ENCODE data around the gene CREB5.

CREB5 gene

GRCh38 chr7:28435732-28436378, 23.5 kb downstream of the CREB5 start:
- no peak for DNase-seq

DNA sequence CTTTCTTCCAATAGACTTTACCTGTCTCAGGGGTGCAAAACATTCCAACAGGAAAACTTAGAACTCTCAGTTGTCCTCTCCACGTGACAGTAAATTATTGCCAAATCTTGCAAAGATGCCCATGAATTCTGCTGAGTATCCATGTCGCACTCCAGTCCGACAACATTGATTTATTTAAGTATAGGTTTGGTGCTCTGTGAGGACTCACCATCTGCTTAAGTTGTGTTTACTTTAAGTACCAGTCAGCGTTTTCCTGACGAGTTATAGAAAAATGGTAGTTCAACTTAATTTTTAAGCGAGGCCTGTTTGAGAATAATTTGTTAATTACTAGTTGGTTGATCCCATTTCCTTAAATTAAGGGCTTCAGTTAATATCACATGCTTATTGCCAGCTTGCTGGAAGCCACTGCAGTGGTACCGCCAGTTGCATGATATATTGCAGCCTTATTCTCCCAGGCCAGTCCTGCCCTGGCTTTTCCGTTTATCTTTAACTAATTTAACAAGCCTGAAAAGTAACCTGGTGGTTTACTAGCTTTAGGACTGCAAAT, 27.8 kb downstream of the CREB5 start:
- DNase-seq = no peak

DNA sequence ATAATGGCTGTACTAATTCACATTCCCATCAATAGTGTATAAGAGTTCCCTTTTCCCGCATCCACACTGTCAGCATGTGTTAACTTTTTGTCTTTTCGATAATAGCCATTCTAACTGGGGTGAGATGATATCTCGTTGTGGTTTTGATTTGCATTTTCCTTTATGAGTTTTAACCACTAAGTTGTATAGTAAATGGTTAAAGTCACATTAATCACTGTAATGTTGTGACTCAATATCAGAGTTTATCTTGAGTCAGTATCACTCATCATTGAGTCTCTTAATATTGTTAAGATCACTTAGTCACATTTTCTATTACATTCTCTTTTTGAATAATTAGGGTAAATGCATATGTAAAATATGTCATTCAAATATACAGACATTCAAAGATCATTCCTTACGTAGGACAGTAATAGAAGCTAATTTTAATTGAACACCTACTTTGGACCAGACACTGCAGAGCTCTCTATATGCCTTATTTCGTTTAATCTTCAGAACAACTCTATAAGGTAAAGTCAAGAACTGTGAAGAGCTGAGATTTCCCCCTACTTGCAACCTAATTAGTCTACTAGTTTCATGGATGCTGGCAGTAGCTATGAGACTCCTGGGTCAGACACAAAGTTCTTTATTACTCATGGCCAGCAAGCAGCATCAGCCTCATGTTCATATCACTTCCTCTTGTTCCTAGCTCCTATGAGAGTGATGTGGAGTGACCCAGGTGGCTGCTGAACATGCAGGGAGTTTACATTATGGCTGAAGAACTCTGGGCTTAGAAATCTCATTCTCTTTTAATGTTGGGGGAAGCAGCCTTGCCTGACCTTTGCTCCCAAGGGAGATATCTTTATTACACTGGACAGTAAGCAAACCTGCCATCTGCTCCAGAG, 30.5 kb downstream of the CREB5 start:
- DNase-seq = no peak

- DNase-seq = no peak
Observed at GRCh38 chr7:28446131-28446530, 33.8 kb downstream of the CREB5 start.

DNA sequence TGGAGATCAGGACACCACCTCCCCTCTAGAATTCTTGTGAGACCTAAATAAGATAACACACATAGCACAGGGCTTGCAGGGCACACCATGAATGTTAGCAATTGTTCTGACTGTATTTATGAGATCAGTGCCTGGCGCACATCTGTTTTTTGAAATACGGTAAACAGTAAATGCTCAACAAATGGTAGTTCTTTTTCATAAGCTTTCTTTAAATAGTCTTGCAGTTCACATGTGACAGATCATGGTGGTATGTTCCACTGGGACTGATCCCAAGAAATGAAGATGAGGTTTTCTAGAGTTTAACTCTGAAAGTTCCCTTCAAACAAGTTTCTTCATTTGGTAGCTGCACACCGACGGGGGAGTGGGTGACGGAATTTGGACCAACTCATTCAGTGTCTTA, 34.8 kb downstream of the CREB5 start:
- no peak for DNase-seq

GRCh38 chr7:28448708-28449107, 36.4 kb downstream of the CREB5 start:
- DNase-seq = no peak

DNA sequence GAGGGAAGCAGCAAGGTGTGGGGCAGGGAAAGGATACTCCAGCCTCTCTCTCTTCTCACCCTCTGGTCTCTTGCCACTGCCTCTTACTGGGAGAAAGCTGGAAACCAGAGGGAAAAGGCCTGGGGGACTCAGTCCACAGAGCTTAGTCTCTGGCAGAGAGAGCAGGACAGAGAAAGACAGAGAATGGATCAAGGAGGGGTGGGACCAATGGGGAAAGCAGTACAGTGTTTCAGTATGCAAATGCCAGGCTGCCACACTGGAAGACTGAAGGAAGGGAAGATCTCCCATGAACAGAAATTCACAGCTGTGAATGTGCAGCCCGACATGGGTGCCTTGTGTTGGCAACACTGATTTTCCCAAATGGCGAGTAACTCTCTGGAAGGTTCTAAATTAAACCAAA, 40.4 kb downstream of the CREB5 start:
- no peak for DNase-seq

GRCh38 chr7:28455486-28455885, 43.2 kb downstream of the CREB5 start:
- DNase-seq = no peak

- no peak for DNase-seq
Observed at GRCh38 chr7:28456044-28456443, 43.7 kb downstream of the CREB5 start.

DNA sequence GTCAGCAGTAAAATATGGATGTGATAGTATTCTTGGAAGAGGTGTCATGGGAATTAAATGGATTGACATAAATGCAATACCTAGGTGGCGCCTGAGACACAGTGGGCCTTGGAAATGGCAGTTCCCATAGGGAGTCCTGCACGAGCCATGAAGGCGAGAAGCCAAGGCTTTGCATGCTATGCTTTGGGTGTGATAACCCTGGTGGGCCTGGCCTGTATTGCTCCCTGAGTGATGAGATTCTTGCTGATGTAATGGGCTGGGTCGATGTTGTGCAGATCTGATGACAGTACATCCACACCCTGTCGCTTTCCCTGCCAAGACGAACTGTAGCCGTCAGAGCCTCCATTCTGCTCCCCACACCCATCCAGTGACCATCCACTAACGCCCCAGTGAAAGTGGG, 46.4 kb downstream of the CREB5 start:
- DNase-seq = no peak

- no peak for DNase-seq
Observed at GRCh38 chr7:28459306-28459705, 47.0 kb downstream of the CREB5 start.

- DNase-seq = no peak
Observed at GRCh38 chr7:28465697-28466096, 53.4 kb downstream of the CREB5 start.

GRCh38 chr7:28466341-28466740, 54.0 kb downstream of the CREB5 start:
- DNase-seq = no peak

DNA sequence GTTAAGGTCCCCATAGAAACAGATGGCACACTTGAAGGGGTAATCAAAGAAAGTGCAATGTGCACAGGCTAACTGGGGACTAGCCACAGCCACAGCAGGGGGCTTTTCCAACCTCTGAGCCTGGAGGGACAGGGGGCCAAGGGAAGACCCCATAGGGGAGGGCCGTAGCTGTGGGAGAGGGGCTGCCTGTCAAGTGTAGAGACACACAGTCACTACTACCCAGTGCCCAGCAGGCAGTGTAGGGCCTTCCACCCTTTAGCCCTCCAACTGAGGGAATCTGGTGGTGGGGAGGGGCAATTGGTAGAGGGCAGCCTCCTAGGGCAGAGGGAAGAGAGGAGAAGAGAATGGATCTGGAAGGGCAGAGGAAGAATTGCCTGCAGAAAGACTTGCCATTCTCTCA, 54.6 kb downstream of the CREB5 start:
- DNase-seq = no peak

DNA sequence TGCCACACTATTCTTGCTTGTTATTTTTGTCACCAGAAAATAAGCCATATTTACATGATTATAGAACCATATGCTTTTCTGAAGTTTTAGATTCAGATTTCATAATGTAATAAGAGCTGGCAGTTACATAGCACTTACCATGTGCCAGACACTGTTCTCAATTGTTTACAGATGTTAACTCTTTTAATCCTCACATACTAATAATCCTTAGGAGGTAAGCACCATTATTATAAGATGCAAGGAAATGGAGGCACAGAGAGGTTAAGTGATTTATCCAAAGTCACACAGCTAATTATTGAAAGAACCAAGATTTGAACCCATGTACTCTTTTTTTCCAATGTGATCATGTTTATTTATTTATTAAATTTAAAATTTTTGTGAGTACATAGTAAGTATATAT, 57.2 kb downstream of the CREB5 start:
- DNase-seq = no peak

DNA sequence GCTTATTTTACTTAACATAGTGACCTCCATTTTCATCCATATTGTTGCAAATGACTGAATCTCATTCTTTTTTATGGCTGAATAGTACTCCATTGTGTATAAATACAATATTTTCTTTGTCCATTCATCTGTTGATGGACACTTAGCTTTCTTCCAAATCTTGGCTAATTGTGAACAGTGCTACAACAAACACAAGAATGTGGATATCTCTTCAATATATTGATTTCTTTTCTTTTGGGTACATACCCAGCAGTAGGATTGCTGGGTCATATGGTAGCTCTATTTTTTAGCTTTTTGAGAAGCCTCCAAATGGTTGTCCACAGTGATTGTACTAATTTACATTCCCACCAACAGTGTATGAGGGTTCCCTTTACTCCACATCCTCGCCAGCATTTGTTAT, 58.0 kb downstream of the CREB5 start:
- no peak for DNase-seq

- no peak for DNase-seq
Observed at GRCh38 chr7:28472332-28472731, 60.0 kb downstream of the CREB5 start.

DNA sequence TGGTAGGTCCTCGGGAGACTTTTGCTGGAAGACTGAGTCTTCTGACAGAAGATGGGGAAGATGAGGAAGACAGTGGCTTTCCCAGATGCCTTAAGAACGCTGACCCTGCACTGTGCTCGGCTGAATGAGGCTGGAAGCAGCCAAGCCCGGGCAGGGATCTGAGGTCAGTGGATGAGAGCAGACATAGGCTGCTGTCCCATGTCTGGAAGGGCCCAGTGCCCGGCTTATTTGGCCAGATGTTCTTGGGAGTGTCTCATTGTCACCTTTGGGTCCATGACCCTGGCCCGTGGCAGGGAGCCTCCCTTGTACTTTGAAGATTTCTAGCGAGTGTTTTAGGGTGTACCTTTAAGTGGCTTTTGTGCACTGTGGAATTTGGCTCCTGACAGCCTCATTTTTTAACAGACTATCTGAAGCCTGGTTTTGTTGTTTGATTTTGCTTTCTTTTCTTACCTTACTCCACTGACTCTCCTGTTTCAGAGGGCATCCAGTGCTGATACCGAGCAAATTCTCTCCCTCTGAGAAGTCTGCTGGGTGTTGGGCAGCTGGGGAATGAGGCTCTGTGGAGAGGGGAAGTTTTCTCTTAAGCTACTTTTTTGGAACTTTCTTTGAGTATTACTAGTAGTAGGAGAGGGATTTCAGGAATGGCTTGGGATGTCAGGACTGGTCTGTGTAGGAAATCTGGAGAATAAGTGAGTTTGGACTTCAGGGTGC, 61.4 kb downstream of the CREB5 start:
- DNase-seq = no peak

DNA sequence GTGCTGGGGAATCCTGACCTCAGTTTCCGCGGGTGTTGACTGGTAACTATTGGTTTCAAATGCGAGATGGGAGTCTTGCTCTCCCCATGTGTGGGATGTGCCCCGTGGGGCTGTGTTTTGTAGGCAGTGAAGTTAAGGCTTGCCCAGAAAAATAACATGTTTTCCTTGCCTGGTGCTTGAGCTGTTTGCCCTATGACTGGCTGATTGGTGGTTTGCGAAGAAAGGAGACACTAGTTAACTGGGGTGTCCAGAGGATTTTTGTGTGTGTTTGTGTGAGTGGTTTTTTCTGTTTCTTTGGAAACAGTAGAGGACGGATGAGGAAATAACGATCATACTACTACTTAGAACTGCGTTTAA, 61.9 kb downstream of the CREB5 start:
- DNase-seq = no peak

- no peak for DNase-seq
Observed at GRCh38 chr7:28474640-28475039, 62.3 kb downstream of the CREB5 start.

DNA sequence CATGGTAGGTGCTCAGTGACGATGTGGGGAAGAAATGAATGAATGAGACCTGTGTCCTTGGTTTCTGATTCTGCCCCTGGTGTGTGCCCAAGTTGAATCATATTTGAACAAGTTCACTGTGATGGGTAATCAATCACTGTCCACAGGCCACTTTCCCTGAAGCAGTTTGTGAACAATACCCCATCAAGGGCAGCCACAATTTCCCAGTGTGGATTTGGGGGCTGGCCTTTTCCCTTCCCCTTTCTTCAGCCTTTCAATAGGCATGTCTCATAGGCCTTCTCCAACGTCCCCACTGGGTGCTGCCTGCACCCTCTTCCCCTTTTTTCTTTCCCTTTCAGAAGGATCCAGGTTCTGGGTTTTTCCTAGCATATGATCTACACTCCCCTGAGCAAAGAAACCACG, 64.7 kb downstream of the CREB5 start:
- DNase-seq = no peak

DNA sequence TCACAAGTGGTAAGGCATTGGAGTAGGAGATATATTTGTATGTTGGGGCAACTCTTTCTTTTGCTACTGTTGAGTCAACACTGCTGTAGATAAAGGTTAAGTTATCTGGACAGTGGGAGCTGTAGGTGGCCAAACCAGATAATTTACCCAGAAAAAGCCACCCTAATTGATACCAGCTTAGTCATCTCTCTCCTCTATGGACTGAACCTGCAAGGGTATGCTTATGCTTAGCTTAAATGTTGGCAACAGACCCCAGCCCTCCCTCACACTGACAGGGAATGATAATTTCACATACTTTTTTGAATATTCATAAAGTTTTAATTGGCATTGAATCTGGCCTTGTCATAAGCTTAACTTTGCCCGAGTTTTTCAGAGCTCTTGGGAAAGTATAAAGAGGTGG, 66.3 kb downstream of the CREB5 start:
- no peak for DNase-seq

DNA sequence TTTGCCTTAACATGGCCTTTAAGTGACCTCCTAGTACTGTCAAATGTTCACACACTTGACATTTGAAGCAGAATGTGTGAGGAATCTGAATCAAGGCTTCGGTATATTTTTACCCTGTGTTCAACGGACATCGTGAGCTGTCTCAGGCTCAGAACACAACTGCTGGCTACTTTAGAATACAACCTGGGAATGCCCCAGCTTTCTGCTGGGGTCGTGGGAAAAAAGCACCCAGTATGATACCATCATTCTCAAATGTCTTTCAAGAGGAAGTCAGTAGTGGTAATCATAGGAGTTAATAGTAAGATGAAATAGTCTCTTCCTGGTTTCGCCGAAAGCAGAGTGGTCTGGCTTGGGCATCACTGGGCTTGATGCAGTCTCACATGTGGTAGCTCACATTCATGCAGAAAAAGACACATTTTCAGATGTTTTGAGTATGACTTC, 67.2 kb downstream of the CREB5 start:
- no peak for DNase-seq

GRCh38 chr7:28480595-28480994, 68.3 kb downstream of the CREB5 start:
- DNase-seq = no peak
